Type B pancreatic cell (in vitro differentiated cells): ENCODE data around the gene C2CD4B. TPM values are rescaled to one million over a fixed set of nuclear protein-coding genes. Genes with fewer than 3 reads are reported as not detected.

ENCODE experiments used
- DNase-seq: peaks from one replicate; pipeline ENCODE4 v3.0.0; 2021; ENCODE audit warnings: mixed read lengths; ENCODE audit not compliant: unreplicated experiment; ENCODE audit errors: extremely low spot score
- H3K27ac Mint-ChIP-seq: 2 replicates; pipeline ENCODE4 v1.8.0; 2021; ENCODE audit warnings: mild to moderate bottlenecking, mixed read lengths
- H3K27me3 Mint-ChIP-seq: 2 replicates; pipeline ENCODE4 v1.8.0; 2021; ENCODE audit warnings: mixed read lengths
- H3K36me3 Mint-ChIP-seq: 2 replicates; pipeline ENCODE4 v1.8.0; 2021; ENCODE audit warnings: mixed read lengths
- H3K4me1 Mint-ChIP-seq: one replicate; pipeline ENCODE4 v1.8.0; 2021; ENCODE audit warnings: mixed read lengths; ENCODE audit not compliant: unreplicated experiment
- H3K4me3 Mint-ChIP-seq: 2 replicates; pipeline ENCODE4 v1.8.0; 2021; ENCODE audit warnings: mild to moderate bottlenecking, mixed read lengths
- H3K9me3 Mint-ChIP-seq: 2 replicates; pipeline ENCODE4 v1.8.0; 2021; ENCODE audit warnings: mixed read lengths
- total RNA-seq: library from RNA; stranded (reverse); gene quantifications from 2 replicates; pipeline ENCODE4 v1.2.1, GENCODE V29; 2021; ENCODE audit warnings: low replicate concordance
- TF ChIP-seq, protein P1 (sequence below): fragments of 200-600 bp; sonication (generic); conservative IDR thresholded peaks from 2 replicates; pipeline ENCODE4 v1.5.0; 2021; ENCODE audit warnings: antibody characterized with exemption, mild to moderate bottlenecking

C2CD4B gene
- total RNA-seq, 1 donor from 2014 or later = 2.7 TPM

DNA sequence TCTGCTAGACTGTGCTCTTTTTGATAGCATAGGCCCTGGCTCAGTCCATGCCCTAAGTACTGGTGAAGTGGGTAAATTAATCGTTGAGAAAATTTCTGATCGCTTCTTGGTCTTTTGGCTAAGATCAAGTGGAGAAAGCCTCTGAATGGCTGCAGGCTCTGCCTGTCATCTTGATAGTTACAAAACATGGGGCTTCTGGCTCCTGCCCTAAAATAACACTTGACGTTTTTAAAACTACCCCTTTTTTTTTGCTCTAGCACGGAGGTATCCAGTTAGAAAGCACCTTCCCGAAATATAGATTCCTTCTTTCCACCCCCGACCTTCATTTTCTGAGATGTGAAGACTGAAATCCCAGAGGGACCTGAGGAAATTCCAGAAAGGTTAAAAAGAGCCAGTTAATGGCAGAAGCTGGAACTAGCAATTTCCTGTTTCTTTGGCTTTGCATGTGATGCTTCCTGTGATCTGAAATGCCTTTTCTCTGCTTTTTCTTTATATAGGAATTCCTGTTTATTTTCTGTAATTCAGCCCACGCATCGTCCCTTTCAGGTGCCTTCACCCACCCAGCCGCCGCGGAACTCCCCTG, 799 bp upstream of the C2CD4B start:
- peak overlapping the region; percentile 91 for H3K4me3 Mint-ChIP-seq
- H3K9me3 Mint-ChIP-seq = no peaks in the 10 kb centered on the region
- peak overlapping the region; percentile 42 for H3K27ac Mint-ChIP-seq
- no peaks in the 10 kb centered on the region for H3K36me3 Mint-ChIP-seq
- TF ChIP-seq, protein P1, sequence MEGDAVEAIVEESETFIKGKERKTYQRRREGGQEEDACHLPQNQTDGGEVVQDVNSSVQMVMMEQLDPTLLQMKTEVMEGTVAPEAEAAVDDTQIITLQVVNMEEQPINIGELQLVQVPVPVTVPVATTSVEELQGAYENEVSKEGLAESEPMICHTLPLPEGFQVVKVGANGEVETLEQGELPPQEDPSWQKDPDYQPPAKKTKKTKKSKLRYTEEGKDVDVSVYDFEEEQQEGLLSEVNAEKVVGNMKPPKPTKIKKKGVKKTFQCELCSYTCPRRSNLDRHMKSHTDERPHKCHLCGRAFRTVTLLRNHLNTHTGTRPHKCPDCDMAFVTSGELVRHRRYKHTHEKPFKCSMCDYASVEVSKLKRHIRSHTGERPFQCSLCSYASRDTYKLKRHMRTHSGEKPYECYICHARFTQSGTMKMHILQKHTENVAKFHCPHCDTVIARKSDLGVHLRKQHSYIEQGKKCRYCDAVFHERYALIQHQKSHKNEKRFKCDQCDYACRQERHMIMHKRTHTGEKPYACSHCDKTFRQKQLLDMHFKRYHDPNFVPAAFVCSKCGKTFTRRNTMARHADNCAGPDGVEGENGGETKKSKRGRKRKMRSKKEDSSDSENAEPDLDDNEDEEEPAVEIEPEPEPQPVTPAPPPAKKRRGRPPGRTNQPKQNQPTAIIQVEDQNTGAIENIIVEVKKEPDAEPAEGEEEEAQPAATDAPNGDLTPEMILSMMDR = no peak
- H3K27me3 Mint-ChIP-seq = peaks cover 74% of the 10 kb centered on the region
- DNase-seq = no peak
- peaks cover 10% of the 10 kb centered on the region for H3K4me1 Mint-ChIP-seq

DNA sequence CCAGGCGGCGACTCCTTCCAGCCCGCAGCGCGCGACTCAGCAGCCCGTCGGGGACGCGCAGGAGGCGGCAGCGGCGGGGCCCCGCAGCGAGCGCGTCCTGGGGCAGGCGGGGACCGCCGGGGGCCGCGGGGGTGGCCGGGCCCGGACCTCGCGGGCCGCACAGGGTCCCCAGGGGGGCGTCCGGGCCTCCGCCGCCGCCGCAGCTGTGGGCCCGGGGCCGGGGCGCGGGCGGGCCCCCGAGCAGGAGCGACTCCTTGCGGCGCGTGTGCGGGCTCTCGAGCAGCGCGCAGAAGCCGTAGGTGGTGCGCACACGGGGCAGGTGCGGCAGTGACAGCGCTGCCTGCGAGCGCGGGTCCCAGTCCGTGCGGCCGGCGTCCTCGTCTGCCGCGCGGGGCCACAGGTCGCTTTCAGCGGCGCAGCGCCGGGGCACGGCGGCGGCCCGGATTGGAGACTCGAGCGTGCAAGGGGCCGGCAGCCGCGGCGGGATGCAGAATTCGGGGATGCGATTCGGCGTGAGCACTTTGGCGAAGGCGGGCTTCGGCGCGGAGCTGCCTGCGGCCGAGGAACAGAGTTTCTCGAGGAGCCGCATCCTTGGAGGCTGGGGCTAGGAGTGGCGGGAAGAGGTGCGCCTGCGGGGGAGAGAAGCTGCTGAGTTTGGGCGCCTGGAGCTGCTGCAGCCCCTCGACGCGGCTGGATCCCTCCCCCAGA, 535 bp downstream of the C2CD4B start:
- Mint-ChIP-seq H3K9me3 (no peaks in the 10 kb centered on the region), H3K27ac (peak overlapping the region; percentile 66), H3K27me3 (peaks cover 87% of the 10 kb centered on the region), H3K36me3 (no peaks in the 10 kb centered on the region), H3K4me3 (peak overlapping the region; percentile 91), H3K4me1 (peaks cover 10% of the 10 kb centered on the region)
- TF ChIP-seq, protein P1 = peak; percentile 1
- DNase-seq = no peak

DNA sequence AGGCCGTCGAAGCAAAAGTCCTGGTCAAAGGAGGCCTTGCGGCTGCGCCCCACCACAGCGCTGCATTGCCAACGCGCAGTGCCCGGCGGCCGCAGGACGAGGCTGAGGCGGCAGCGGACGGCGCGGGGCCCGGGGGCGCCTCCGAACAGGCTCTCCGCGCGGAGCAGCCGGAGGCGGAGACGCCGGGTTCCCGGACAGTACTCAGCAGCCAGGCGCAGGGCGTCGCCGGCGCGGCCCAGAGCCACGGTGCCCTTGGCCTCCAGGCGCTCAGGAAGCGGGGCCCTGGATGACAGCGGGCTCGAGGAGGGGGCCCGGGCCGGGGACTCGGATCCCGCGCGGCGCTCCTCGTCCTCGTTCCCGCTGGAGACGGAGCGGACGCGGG, 1.1 kb downstream of the C2CD4B start:
- Mint-ChIP-seq H3K4me3 (no peak overlapping the region), H3K27ac (no peak overlapping the region), H3K9me3 (no peaks in the 10 kb centered on the region), H3K4me1 (peaks cover 10% of the 10 kb centered on the region), H3K36me3 (no peaks in the 10 kb centered on the region), H3K27me3 (peaks cover 85% of the 10 kb centered on the region)
- peak; percentile 70 for DNase-seq
- TF ChIP-seq, protein P1 = no peak

- Mint-ChIP-seq H3K4me1 (peaks cover 10% of the 10 kb centered on the region), H3K27me3 (peaks cover 83% of the 10 kb centered on the region), H3K36me3 (no peaks in the 10 kb centered on the region), H3K27ac (no peak overlapping the region), H3K9me3 (no peaks in the 10 kb centered on the region), H3K4me3 (peak overlapping the region; percentile 84)
- TF ChIP-seq, protein P1 = no peak
- no peak for DNase-seq
Measured at GRCh38 chr15:62163397-62164013, 1.6 kb downstream of the C2CD4B start.

GRCh38 chr15:62153228-62153627, 11.9 kb downstream of the C2CD4B start:
- TF ChIP-seq, protein P1 = no peak
- no peak overlapping the region for H3K4me3 Mint-ChIP-seq
- no peaks in the 10 kb centered on the region for H3K4me1 Mint-ChIP-seq
- DNase-seq = no peak
- H3K36me3 Mint-ChIP-seq = no peaks in the 10 kb centered on the region
- H3K9me3 Mint-ChIP-seq = no peaks in the 10 kb centered on the region
- H3K27ac Mint-ChIP-seq = no peak overlapping the region
- peaks cover 14% of the 10 kb centered on the region for H3K27me3 Mint-ChIP-seq
